ENCODE measurements around the gene LIMS2. TPM values are rescaled to one million over a fixed set of nuclear protein-coding genes. Genes with fewer than 3 reads are reported as not detected.

Gene LIMS2
- total RNA-seq, 6 donors from 2014 or later = 33.6 to 169 (median 109) TPM

DNA sequence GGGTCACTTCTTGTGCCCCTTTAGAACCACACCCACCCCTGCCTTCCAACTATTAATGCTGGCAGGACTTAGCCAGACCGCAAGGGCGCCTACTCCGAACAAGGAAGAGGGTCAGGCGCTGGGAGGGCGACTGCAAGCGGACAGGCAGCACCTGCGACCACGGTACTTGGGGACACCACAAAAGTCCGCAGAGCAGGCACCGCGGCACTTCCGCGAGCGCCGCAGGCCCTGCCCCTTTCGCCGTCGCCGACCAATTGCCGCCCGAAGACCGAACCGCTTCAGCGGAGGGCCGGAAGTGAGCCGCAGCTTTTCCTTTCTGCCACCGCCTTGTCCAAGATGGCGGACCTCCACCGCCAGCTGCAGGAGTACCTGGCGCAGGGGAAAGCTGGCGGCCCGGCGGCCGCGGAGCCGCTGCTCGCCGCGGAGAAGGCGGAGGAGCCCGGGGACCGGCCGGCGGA, 25.9 kb upstream of the LIMS2 start, which contains the start of gene SFT2D3:
SFT2D3 (plus strand) TSS at position 305 of the 458 bp plus-strand sequence; CDS start at position 337, 32 bp downstream.
- ATAC-seq (ENCODE audit: low FRiP score in 2 of 2) = peak; percentile 94
- peak within 1 kb of the TSS; percentile 92 to 99 (median 98) for H3K27ac ChIP-seq
- no peaks in the 10 kb centered on the region for H3K27me3 ChIP-seq
- peaks cover 37 to 48% (median 45%) of the 10 kb centered on the region in 4 donors for H3K4me1 ChIP-seq
- DNase-seq = peak; percentile 95 to 97
- TF ChIP-seq POLR2A (IDR thresholded peaks at IDR 0.05) = peak; percentile 59 to 97 (median 90)
- TF ChIP-seq EP300 (IDR thresholded peaks at IDR 0.05) = no peak
- TF ChIP-seq, protein P1, sequence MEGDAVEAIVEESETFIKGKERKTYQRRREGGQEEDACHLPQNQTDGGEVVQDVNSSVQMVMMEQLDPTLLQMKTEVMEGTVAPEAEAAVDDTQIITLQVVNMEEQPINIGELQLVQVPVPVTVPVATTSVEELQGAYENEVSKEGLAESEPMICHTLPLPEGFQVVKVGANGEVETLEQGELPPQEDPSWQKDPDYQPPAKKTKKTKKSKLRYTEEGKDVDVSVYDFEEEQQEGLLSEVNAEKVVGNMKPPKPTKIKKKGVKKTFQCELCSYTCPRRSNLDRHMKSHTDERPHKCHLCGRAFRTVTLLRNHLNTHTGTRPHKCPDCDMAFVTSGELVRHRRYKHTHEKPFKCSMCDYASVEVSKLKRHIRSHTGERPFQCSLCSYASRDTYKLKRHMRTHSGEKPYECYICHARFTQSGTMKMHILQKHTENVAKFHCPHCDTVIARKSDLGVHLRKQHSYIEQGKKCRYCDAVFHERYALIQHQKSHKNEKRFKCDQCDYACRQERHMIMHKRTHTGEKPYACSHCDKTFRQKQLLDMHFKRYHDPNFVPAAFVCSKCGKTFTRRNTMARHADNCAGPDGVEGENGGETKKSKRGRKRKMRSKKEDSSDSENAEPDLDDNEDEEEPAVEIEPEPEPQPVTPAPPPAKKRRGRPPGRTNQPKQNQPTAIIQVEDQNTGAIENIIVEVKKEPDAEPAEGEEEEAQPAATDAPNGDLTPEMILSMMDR (IDR thresholded peaks at IDR 0.05) = peak in 1 of 6 experiments; percentile 7
- TF ChIP-seq POLR2AphosphoS5 (IDR thresholded peaks at IDR 0.05) = peak; percentile 83 to 86
- peak within 1 kb of the TSS; percentile 39 to 92 (median 82) for H3K4me3 ChIP-seq
- WGBS, 2 donors = 0 to 1% methylated on average over 4 to 26 of the region's 44 CpGs
- no peaks in the 10 kb centered on the region for H3K9me3 ChIP-seq
- H3K36me3 ChIP-seq = peaks cover 0 to 8% (median 0%) of the 10 kb centered on the region in 4 donors

DNA sequence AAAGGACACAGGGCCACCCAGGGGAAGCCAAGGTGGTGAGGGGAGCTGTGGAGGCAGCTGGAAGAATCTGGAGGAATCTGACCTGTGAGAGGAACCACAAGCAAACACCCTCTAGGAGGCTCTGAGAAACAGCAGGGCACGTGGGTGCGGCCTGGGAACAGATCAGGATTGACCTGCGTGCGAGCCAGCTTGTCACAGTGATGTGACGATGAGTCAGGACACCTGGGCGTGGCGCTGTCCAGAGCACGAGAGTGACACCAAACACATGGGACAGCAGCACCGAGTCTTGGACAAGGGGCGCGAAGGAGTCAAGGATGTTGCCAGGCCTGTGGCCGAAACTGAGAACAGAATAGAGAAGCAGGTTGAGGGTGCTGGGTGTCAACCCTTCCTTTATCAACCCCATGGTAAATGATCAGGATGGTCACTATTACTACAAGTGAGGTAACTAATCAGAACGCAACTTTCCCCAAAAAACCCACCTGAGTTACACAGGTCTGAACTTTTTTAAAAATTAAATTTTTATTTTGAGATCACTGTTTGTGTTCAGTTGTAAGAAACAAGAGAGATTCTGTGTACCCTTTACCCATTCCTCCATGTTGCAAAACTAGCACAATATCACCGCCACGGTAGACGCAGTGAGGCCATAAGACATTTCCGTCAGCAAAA, 25.3 kb upstream of the LIMS2 start:
- Histone ChIP-seq H3K36me3 (peaks cover 0 to 3% (median 0%) of the 10 kb centered on the region in 4 donors), H3K9me3 (no peaks in the 10 kb centered on the region), H3K4me1 (peaks cover 38 to 49% (median 41%) of the 10 kb centered on the region in 4 donors), H3K4me3 (peak overlapping the region; percentile 25 to 92 (median 82)), H3K27me3 (no peaks in the 10 kb centered on the region), H3K27ac (peak overlapping the region; percentile 92 to 99 (median 98))
- TF ChIP-seq, protein P1 (IDR thresholded peaks at IDR 0.05) = no peak
- TF ChIP-seq EP300 (IDR thresholded peaks at IDR 0.05) (peak in 2 of 4 donors; percentile 48 to 59), POLR2AphosphoS5 (IDR thresholded peaks at IDR 0.05) (peak in 1 of 2 donors; percentile 56)
- DNase-seq = peak in 1 of 2 donors; percentile 84
- WGBS, 2 donors = 45 to 63% methylated on average over 17 of the region's 17 CpGs
- peak; percentile 39 to 66 for ATAC-seq (ENCODE audit: low FRiP score in 2 of 2)

DNA sequence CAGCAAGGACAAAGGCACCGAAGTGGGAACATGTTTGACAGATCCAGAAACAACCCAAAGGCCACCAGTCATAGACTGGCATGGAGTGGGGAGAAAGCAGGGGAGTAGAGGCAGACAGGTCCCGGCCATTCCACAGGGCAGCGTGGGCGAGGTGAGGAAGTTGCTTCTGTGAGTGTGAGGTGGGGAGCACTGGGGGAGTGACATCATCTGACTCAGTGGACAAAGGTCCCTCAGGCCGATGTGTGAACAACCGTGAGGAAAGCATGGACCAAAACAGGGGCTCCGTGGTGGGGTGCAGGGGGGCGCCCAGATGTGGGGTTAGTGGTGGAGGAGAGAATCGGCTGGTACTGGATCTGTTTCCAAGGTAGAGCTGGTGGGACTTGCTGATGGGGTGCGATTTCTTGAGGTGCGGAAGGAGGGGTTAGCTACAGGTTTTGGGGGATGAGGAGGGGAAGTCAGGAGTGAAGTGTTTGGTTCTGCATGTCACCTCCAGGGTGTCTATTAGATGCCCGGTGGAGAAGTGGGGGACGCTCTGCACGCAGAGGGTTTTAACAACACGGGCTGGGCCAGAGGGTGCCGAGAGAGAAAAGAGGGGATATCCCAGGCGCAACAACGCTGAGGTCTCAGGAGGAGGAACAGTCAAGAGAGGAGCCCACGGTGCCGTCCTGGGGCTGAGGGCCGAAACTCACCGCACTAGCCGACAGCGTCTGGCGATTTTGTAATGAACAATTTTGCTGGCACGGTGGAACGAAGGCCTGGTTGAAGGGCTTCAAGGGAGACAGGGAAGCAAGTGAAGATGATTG, 23.4 kb upstream of the LIMS2 start:
- TF ChIP-seq POLR2AphosphoS5 (IDR thresholded peaks at IDR 0.05) (no peak), EP300 (IDR thresholded peaks at IDR 0.05) (no peak), POLR2A (IDR thresholded peaks at IDR 0.05) (no peak)
- TF ChIP-seq, protein P1 (IDR thresholded peaks at IDR 0.05) = no peak
- Histone ChIP-seq H3K4me1 (peaks cover 27 to 35% (median 31%) of the 10 kb centered on the region in 4 donors), H3K27me3 (no peaks in the 10 kb centered on the region), H3K36me3 (no peaks in the 10 kb centered on the region), H3K27ac (no peak overlapping the region), H3K9me3 (no peaks in the 10 kb centered on the region), H3K4me3 (no peak overlapping the region)
- ATAC-seq (ENCODE audit: low FRiP score in 2 of 2) = no peak
- 95% methylated on average over 27 of the region's 27 CpGs for WGBS, 2 donors
- no peak for DNase-seq

DNA sequence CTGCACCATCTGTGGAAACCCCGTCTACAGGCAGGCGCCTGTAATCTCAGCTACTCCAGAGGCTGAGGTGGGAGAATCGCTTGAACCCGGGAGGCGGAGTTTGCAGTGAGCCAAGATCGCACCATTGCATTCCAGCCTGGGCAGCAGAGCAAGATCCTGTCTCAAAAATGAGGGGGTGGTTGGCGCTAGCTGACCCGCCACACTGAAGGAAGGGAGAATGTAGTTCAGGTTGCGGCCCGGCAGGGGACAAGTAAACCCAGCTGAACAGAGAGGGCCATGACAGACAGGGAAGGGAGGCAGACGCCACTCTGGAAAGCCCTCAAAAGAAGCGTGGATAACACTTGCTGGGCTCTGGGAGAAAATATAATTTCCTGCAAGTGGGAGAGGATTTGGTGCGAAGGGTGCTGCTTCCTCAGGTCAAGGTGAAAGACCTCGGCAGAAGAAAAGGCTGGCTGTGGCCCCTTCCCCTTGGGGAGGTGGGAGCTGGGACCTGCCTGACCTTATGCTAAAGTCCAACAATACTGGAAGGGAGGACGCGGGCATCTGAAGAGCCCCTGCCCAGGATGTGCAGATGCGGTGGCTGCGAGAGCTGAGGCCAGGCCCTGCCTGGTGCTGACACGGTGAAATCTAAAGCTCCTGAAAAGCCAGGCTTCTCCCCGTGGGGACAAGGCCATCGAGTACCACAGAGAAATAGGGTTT, 22.3 kb upstream of the LIMS2 start:
- H3K36me3 ChIP-seq = no peaks in the 10 kb centered on the region
- no peaks in the 10 kb centered on the region for H3K9me3 ChIP-seq
- no peak overlapping the region for H3K27ac ChIP-seq
- ATAC-seq (ENCODE audit: low FRiP score in 2 of 2) = no peak
- H3K27me3 ChIP-seq = no peaks in the 10 kb centered on the region
- 90 to 97% methylated on average over 20 to 21 of the region's 21 CpGs for WGBS, 2 donors
- no peak for TF ChIP-seq EP300 (IDR thresholded peaks at IDR 0.05)
- TF ChIP-seq, protein P1 (IDR thresholded peaks at IDR 0.05) = no peak
- TF ChIP-seq POLR2AphosphoS5 (IDR thresholded peaks at IDR 0.05) = no peak
- TF ChIP-seq POLR2A (IDR thresholded peaks at IDR 0.05) = no peak
- no peak for DNase-seq
- peaks cover 16 to 24% (median 20%) of the 10 kb centered on the region in 4 donors for H3K4me1 ChIP-seq
- no peak overlapping the region for H3K4me3 ChIP-seq

Data from upper lobe of left lung (tissue), 6 donors.